ENCODE data around the gene GNAQ.

DNA sequence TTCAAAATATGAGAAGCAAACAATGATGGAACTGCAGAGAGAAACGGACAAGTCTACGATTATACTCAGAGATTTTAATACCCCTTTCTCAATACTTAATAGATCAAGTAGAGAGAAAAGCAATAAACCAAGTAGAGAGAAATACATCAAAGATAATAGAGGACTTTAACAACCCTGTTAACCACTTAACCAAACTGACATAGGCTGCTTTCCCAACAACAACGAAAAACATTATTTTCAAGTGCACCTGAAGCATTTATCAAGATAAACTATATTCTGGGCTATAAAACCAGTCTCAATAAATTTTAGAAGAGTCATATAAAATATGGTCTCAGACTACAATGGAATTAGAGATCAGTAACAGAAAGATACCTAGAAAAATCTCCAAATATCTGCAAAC, 67.4 kb downstream of the GNAQ start:
- TF ChIP-seq, protein P1, sequence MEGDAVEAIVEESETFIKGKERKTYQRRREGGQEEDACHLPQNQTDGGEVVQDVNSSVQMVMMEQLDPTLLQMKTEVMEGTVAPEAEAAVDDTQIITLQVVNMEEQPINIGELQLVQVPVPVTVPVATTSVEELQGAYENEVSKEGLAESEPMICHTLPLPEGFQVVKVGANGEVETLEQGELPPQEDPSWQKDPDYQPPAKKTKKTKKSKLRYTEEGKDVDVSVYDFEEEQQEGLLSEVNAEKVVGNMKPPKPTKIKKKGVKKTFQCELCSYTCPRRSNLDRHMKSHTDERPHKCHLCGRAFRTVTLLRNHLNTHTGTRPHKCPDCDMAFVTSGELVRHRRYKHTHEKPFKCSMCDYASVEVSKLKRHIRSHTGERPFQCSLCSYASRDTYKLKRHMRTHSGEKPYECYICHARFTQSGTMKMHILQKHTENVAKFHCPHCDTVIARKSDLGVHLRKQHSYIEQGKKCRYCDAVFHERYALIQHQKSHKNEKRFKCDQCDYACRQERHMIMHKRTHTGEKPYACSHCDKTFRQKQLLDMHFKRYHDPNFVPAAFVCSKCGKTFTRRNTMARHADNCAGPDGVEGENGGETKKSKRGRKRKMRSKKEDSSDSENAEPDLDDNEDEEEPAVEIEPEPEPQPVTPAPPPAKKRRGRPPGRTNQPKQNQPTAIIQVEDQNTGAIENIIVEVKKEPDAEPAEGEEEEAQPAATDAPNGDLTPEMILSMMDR (conservative IDR thresholded peaks at IDR 0.05), result no peak
- TF ChIP-seq ZFX (IDR thresholded peaks at IDR 0.05), result no peak
